M059J (cell line): ENCODE results near the gene CCNJL. TPM values are rescaled to one million over a fixed set of nuclear protein-coding genes. Genes with fewer than 3 reads are reported as not detected.

Source experiments
- DNase-seq: peaks from one replicate; pipeline ENCODE4 v3.0.0-alpha.2; 2012; ENCODE audit warnings: low read depth
- total RNA-seq: library from RNA; depleted of rRNA; stranded (reverse); fragments of >200 nt; shearing (Covaris generic); gene quantifications from 2 replicates; pipeline ENCODE4 v1.2.3, GENCODE V29; 2014; rRNA removed

The CCNJL gene
- total RNA-seq, 1 experiment from 2014 or later: 10.9 TPM

- no peak for DNase-seq
Observed at GRCh38 chr5:160229190-160229742, 83.1 kb downstream of the CCNJL start, which contains the start of gene FABP6. Gene FABP6 (plus strand): TSS chr5:160229506. CDS start chr5:160229558, 52 bp downstream.

GRCh38 chr5:160227012-160227411 lies 85.4 kb downstream of the CCNJL start:
- DNase-seq: no peak

GRCh38 chr5:160221082-160221481 lies 91.3 kb downstream of the CCNJL start:
- DNase-seq: no peak

- DNase-seq: no peak
Observed at GRCh38 chr5:160219356-160219755, 93.0 kb downstream of the CCNJL start.

- peak; percentile 67 for DNase-seq
Observed at GRCh38 chr5:160213537-160213936, 98.8 kb downstream of the CCNJL start.

GRCh38 chr5:160211352-160211751 lies 101.0 kb downstream of the CCNJL start:
- DNase-seq: no peak

GRCh38 chr5:160210606-160211005 lies 101.8 kb downstream of the CCNJL start:
- no peak for DNase-seq

- no peak for DNase-seq
Observed at GRCh38 chr5:160209917-160210316, 102.4 kb downstream of the CCNJL start.

- DNase-seq: no peak
Observed at GRCh38 chr5:160207061-160207460, 105.3 kb downstream of the CCNJL start.

Other genes starting within 250 kb of the CCNJL start
- 15.7 and 19.7 TPM in 2 replicates for gene PWWP2A, start 193.1 kb downstream of the CCNJL start, total RNA-seq
- 1.0 and 3.0 TPM in 2 replicates for gene FABP6, start 83.1 kb downstream of the CCNJL start, total RNA-seq
- gene C1QTNF2, start 58.1 kb upstream of the CCNJL start, total RNA-seq: 2.5 and 3.3 TPM in 2 replicates
- gene FAM200C, start 87.5 kb upstream of the CCNJL start, total RNA-seq: 9.7 and 11.3 TPM in 2 replicates
- gene SLU7, start 106.5 kb upstream of the CCNJL start, total RNA-seq: 31.8 and 64.1 TPM in 2 replicates
- 1,224 and 1,388 TPM in 2 replicates for gene PTTG1, start 109.3 kb upstream of the CCNJL start, total RNA-seq